ENCODE data around the gene LRRC7. TPM values are rescaled to one million over a fixed set of nuclear protein-coding genes. Genes with fewer than 3 reads are reported as not detected.

The LRRC7 gene
- total RNA-seq, 1 donor from 2014 or later: not detected

DNA sequence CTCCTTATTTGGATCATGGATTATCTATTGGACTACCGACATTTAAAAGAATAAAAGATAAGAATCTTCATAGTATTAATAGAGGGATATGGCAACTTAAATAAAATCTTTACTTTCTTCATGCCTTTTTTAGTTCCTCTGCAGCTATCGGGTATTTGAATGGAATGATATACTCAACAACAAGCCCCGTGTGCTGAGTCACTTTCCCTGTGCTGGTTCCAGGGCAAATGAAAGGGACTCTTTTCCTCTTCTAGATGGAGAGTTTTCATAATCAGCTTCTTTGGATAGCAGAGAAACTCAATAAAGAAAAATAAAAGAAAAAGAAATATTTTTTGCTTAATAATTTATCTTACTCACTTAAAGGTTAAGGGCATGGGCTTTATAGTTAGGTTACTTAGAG lies 423.9 kb downstream of the LRRC7 start:
- no peaks in the 10 kb centered on the region for H3K36me3 Mint-ChIP-seq (ENCODE audit: low read depth)
- intact Hi-C loops (cut with micrococcal nuclease): no loop called here
- H3K9me3 Mint-ChIP-seq: no peaks in the 10 kb centered on the region
- H3K4me3 Mint-ChIP-seq (ENCODE audit: low read depth): no peak overlapping the region
- DNase-seq (ENCODE audit: low spot score): no peak
- no peaks in the 10 kb centered on the region for H3K4me1 Mint-ChIP-seq (ENCODE audit: low read depth)
- H3K27me3 Mint-ChIP-seq (ENCODE audit: low read depth): no peaks in the 10 kb centered on the region
- no peak overlapping the region for H3K27ac Mint-ChIP-seq

DNA sequence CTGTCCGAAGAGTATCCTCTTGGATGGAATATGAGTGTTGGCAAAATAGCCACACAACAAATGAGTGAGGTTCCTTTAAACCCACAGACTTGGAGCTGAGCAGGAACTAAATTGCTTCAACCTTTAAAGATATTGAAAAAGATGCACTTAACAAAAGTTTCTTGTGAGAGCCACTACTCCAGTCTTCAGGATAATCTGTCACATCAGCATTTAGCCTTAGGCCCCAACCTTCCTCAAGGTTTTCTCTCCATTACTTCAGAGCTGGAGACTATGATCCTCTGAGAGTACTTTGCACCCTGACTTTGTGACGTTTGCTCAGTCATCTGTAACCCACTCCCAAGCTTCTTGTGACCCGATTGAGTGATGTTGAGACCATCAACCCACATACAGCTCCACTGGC lies 424.9 kb downstream of the LRRC7 start:
- no peaks in the 10 kb centered on the region for H3K36me3 Mint-ChIP-seq (ENCODE audit: low read depth)

DNA sequence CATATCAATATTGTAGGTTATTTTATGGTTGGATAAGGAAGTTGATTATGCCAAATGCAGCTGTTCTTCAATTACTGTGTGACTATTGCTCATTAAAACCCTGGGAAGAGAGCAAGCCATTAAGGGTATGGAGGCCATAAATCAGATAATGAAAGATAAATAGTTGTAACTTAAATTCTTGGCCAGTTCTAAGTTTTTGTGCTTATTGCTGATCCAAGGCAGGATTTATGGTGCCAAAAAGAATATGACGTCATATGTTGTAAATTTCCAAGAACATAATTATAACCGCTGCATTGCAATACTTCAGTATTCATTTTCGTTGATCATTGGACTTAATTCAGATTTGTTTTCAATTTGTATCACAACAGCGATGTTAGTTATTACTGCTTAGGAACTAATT lies 426.1 kb downstream of the LRRC7 start:
- Mint-ChIP-seq H3K36me3 (ENCODE audit: low read depth) (no peaks in the 10 kb centered on the region), H3K4me1 (ENCODE audit: low read depth) (no peaks in the 10 kb centered on the region), H3K27me3 (ENCODE audit: low read depth) (no peaks in the 10 kb centered on the region), H3K9me3 (peaks cover 4% of the 10 kb centered on the region), H3K4me3 (ENCODE audit: low read depth) (no peak overlapping the region), H3K27ac (no peak overlapping the region)
- intact Hi-C loops (cut with micrococcal nuclease): no loop called here
- no peak for DNase-seq (ENCODE audit: low spot score)

More for the DNA sequence above, 424.9 kb downstream of the LRRC7 start:
- intact Hi-C loops (cut with micrococcal nuclease): no loop called here
- no peak overlapping the region for H3K27ac Mint-ChIP-seq
- H3K4me3 Mint-ChIP-seq (ENCODE audit: low read depth): no peak overlapping the region
- H3K27me3 Mint-ChIP-seq (ENCODE audit: low read depth): no peaks in the 10 kb centered on the region
- H3K4me1 Mint-ChIP-seq (ENCODE audit: low read depth): no peaks in the 10 kb centered on the region
- no peaks in the 10 kb centered on the region for H3K9me3 Mint-ChIP-seq
- no peak for DNase-seq (ENCODE audit: low spot score)

DNA sequence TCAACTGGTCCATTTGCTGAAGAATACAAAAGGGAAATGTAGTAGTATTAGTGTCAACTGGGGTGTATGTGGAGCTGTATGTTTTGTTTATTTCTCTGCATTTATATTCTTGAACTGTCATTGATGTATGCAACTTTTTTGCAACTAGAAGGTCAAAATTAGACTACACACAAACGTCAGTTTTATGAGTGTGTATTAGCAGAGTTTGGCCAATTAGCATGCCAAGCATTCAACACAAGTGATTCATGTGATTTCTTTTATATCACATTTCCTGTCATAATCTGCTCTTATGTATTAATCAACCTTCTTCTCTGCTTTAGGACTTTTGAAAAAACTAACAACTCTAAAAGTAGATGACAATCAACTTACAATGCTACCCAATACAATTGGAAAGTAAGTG lies 426.5 kb downstream of the LRRC7 start:
- no peak overlapping the region for H3K4me3 Mint-ChIP-seq (ENCODE audit: low read depth)
- H3K36me3 Mint-ChIP-seq (ENCODE audit: low read depth): no peaks in the 10 kb centered on the region
- DNase-seq (ENCODE audit: low spot score): no peak
- H3K9me3 Mint-ChIP-seq: peaks cover 4% of the 10 kb centered on the region
- H3K27ac Mint-ChIP-seq: no peak overlapping the region
- H3K4me1 Mint-ChIP-seq (ENCODE audit: low read depth): no peaks in the 10 kb centered on the region
- no peaks in the 10 kb centered on the region for H3K27me3 Mint-ChIP-seq (ENCODE audit: low read depth)
- intact Hi-C loops (cut with micrococcal nuclease): no loop called here

DNA sequence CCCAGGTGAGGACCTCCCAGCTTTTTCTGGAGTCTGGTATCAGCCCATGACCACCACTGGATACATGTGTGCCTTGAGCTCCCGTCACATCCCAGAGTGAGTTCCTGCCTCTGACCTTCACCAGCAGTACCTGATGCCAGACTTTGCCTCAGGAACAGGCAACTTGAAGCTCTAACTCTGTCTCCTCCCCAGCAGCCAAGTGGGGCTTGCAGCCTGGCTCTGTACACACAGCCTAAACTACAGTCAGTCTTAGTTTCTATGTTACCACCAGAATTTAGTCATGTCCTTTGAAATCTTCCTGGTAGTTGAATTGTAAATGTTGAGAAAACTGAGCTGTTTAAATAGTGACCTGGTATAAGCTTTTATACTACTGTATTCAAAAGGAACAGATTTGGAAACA lies 431.1 kb downstream of the LRRC7 start:
- DNase-seq (ENCODE audit: low spot score): no peak
- Mint-ChIP-seq H3K4me3 (ENCODE audit: low read depth) (no peak overlapping the region), H3K9me3 (peaks cover 4% of the 10 kb centered on the region), H3K4me1 (ENCODE audit: low read depth) (no peaks in the 10 kb centered on the region), H3K27ac (no peak overlapping the region), H3K36me3 (ENCODE audit: low read depth) (no peaks in the 10 kb centered on the region), H3K27me3 (ENCODE audit: low read depth) (no peaks in the 10 kb centered on the region)
- intact Hi-C loops (cut with micrococcal nuclease): no loop called here

DNA sequence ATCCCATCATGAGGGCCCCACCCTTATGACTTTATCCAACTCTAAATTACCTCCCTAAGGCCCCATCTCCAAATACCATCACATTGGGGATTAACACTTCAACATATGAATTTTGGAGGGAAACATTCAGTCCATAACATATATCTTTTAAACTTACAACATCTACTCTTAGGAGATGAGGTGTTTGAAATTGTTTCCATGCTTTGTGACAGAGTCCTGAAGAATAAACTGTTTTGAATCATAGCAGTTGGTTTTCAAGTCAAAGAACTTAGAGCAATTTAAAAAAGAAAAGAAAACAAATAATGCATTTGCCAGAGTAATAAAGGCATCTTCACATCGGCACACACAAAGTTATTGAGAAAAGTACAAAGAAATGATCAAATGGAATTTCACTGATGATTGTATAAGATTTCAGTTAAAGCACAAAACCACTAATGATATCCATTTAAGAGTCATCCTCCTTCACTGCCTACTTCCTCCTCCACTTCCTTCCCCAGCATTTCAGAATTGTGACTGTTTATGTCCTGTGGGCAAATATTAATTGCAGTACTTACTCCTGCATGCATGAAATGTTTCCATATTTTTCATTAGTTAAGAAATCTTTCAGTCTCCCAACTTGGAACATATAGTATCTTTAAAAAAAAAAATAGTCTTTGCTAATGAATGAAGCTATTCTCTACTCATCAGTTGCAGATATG lies 435.6 kb downstream of the LRRC7 start:
- H3K9me3 Mint-ChIP-seq: peaks cover under 1% of the 10 kb centered on the region
- H3K27ac Mint-ChIP-seq: no peak overlapping the region
- H3K4me1 Mint-ChIP-seq (ENCODE audit: low read depth): no peaks in the 10 kb centered on the region
- no peak overlapping the region for H3K4me3 Mint-ChIP-seq (ENCODE audit: low read depth)
- intact Hi-C loops (cut with micrococcal nuclease): no loop called here
- no peaks in the 10 kb centered on the region for H3K36me3 Mint-ChIP-seq (ENCODE audit: low read depth)
- H3K27me3 Mint-ChIP-seq (ENCODE audit: low read depth): no peaks in the 10 kb centered on the region
- no peak for DNase-seq (ENCODE audit: low spot score)

DNA sequence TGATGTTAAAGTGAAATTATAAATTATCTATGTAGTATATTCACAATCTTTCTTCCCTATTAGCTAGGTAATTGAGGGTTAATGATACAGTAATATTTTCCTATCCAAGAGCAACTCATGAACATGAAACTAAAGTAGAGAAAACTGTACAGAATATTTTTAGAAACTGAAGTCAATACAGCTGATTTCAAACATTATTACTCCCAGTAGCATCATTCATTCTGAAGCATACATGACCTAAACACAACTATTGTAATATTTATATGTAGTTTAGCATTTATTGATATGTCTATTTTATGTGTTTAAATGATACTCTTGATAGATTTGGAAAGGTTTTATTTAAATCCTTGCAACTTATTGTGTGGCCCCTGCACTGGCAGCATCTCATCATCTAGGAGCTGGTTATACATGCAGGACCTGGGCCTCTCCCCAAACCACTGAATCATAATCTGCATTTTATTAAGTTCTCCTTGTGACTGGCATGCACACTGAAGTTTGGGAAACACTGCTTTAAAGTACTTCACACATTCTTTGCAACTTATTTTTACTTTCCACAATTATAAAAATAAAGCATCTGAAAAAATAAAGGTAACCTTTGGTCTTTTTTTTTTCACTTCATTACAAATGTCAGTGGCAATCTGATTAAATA lies 437.8 kb downstream of the LRRC7 start:
- Mint-ChIP-seq H3K36me3 (ENCODE audit: low read depth) (no peaks in the 10 kb centered on the region), H3K4me1 (ENCODE audit: low read depth) (no peaks in the 10 kb centered on the region), H3K4me3 (ENCODE audit: low read depth) (no peak overlapping the region), H3K9me3 (no peaks in the 10 kb centered on the region), H3K27ac (no peak overlapping the region), H3K27me3 (ENCODE audit: low read depth) (no peaks in the 10 kb centered on the region)
- no peak for DNase-seq (ENCODE audit: low spot score)
- intact Hi-C loops (cut with micrococcal nuclease): no loop called here

DNA sequence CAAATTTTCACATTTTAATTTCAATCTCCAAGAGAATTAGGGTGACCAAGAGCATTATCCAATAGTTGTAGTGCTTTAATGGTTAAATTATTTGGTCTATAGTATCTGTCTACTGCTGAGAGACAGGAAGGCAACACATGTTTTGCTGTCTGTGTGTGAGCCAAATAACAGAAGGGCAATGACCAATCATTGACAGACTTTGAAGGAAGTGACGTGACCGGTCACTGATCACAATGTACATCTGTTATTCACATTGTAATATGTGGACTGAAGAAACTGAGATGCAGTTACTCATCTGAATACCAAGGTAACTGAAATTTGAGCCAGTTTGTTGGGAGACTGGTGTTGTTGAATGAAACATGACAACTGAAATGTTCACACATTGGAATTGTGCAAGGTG lies 440.9 kb downstream of the LRRC7 start:
- Mint-ChIP-seq H3K27me3 (ENCODE audit: low read depth) (no peaks in the 10 kb centered on the region), H3K9me3 (no peaks in the 10 kb centered on the region), H3K36me3 (ENCODE audit: low read depth) (no peaks in the 10 kb centered on the region), H3K4me1 (ENCODE audit: low read depth) (no peaks in the 10 kb centered on the region), H3K4me3 (ENCODE audit: low read depth) (no peak overlapping the region), H3K27ac (no peak overlapping the region)
- intact Hi-C loops (cut with micrococcal nuclease): no loop called here
- no peak for DNase-seq (ENCODE audit: low spot score)

DNA sequence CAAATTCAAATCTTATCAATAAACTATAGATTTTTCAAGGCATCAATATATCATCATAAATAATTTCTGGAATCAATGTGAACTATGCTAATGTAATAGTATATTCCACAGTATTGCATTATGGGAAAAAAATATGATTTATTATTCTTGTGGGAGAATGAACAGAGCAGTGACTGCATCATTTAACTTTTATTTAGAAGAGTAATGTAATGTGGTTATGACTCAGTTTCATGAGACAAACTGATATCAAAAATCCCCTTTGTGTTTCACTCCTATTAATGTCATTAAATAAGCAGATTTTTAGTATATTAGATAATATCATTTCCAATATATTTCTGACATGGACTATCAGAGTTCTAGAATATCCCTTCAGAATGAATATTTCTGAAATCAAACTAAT lies 450.0 kb downstream of the LRRC7 start:
- intact Hi-C loops (cut with micrococcal nuclease): no loop called here
- Mint-ChIP-seq H3K4me1 (ENCODE audit: low read depth) (no peaks in the 10 kb centered on the region), H3K9me3 (no peaks in the 10 kb centered on the region), H3K27ac (no peak overlapping the region), H3K27me3 (ENCODE audit: low read depth) (no peaks in the 10 kb centered on the region), H3K4me3 (ENCODE audit: low read depth) (no peak overlapping the region), H3K36me3 (ENCODE audit: low read depth) (no peaks in the 10 kb centered on the region)
- no peak for DNase-seq (ENCODE audit: low spot score)

DNA sequence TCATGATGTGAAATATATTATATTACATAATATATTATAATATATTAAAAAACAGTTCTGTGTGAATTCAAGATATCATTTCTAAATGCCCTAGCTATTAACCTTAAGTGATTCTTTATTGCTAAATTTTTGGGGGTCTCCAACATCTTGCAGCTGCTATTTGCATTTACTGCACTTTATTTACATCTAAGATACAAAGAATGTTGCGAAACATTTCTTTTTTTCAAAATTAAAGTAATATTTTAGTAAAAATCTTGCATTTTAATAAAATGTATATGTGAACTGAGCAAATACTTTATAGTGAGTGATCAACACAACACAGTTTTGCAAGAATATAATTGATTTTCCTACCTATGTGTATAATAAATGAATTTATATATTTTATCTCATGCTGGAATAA lies 456.6 kb downstream of the LRRC7 start:
- no peaks in the 10 kb centered on the region for H3K9me3 Mint-ChIP-seq
- intact Hi-C loops (cut with micrococcal nuclease): no loop called here
- no peaks in the 10 kb centered on the region for H3K27me3 Mint-ChIP-seq (ENCODE audit: low read depth)
- no peak for DNase-seq (ENCODE audit: low spot score)
- H3K36me3 Mint-ChIP-seq (ENCODE audit: low read depth): no peaks in the 10 kb centered on the region
- no peak overlapping the region for H3K27ac Mint-ChIP-seq
- no peak overlapping the region for H3K4me3 Mint-ChIP-seq (ENCODE audit: low read depth)
- H3K4me1 Mint-ChIP-seq (ENCODE audit: low read depth): no peaks in the 10 kb centered on the region

DNA sequence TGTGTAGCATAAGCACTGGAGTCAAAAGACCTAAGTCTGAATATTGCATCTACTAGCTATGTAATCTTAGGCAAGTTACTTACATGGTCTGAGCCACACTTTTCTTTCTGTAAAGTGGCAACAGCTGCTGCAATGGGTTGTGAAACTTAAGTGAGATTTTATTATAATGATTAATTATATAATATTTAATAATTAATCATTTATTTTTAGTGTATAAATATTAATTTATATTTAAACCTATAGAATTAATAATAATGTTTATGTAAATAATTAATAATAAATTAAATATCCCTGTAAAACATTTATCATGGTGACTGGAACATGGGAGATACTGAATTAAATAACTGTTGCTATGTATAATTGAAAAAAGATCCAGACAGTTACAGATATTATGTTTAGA lies 457.3 kb downstream of the LRRC7 start:
- Mint-ChIP-seq H3K4me3 (ENCODE audit: low read depth) (no peak overlapping the region), H3K36me3 (ENCODE audit: low read depth) (no peaks in the 10 kb centered on the region)

DNA sequence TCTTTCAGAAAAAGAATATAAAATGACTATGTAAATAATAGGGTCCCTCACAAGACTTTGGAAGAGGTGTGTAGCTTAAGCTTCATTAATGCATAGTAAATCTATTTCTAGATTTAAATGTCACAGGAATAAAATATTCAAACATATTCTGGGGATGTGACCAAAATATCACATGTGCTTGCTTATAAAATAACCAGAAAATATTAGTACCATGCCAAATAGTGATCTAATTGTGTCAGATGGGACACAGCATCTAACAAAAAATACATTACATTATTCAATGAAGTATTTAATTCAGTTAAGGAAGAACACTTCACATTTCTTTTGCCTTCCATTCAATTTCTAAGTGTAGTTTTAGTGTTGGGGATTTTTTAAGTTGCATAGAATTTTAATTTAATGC lies 458.1 kb downstream of the LRRC7 start:
- H3K4me1 Mint-ChIP-seq (ENCODE audit: low read depth): no peaks in the 10 kb centered on the region
- intact Hi-C loops (cut with micrococcal nuclease): no loop called here
- DNase-seq (ENCODE audit: low spot score): no peak
- no peaks in the 10 kb centered on the region for H3K9me3 Mint-ChIP-seq
- H3K27me3 Mint-ChIP-seq (ENCODE audit: low read depth): no peaks in the 10 kb centered on the region
- H3K4me3 Mint-ChIP-seq (ENCODE audit: low read depth): no peak overlapping the region
- no peak overlapping the region for H3K27ac Mint-ChIP-seq
- H3K36me3 Mint-ChIP-seq (ENCODE audit: low read depth): no peaks in the 10 kb centered on the region

More for the DNA sequence above, 457.3 kb downstream of the LRRC7 start:
- Mint-ChIP-seq H3K27ac (no peak overlapping the region), H3K4me1 (ENCODE audit: low read depth) (no peaks in the 10 kb centered on the region), H3K27me3 (ENCODE audit: low read depth) (no peaks in the 10 kb centered on the region), H3K9me3 (no peaks in the 10 kb centered on the region)
- no peak for DNase-seq (ENCODE audit: low spot score)
- intact Hi-C loops (cut with micrococcal nuclease): no loop called here

DNA sequence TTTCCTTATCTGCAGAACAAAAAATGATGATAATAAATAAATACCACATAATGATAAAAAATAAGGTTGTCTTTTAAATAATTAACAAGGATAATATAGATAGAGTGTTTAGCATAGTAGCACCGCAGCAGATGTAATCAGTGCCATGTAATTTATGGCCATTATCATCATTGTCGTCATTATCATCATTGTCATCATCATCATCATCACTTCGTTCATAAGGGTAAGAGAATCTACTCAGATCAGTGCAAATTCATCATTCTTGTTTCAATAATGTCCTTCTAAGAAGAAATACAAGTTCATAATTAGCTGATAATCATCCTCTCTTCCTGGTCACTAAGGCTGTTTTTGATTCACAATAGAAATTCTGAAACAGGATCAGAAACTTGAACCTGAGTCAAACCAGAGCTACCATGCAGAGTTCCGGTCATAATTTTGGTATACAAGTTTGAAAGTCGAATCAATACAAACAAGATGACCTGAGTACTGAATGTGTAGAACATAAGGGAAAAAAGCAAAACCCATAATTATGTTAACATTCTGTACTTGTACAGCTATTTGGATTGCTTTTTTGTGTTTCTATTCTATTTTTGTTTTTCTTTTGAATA lies 465.6 kb downstream of the LRRC7 start:
- no peaks in the 10 kb centered on the region for H3K4me1 Mint-ChIP-seq (ENCODE audit: low read depth)
- intact Hi-C loops (cut with micrococcal nuclease): no loop called here
- H3K27ac Mint-ChIP-seq: no peak overlapping the region
- no peaks in the 10 kb centered on the region for H3K9me3 Mint-ChIP-seq
- no peaks in the 10 kb centered on the region for H3K36me3 Mint-ChIP-seq (ENCODE audit: low read depth)
- DNase-seq (ENCODE audit: low spot score): no peak
- no peak overlapping the region for H3K4me3 Mint-ChIP-seq (ENCODE audit: low read depth)
- H3K27me3 Mint-ChIP-seq (ENCODE audit: low read depth): no peaks in the 10 kb centered on the region

Data from activated T-helper 2 cell treated with anti-CD3 and anti-CD28 coated beads, Interferon-gamma antibody, Interleukin-2, Interleukin-4, amounts not matched to agents 10 μg/mL and 5 μg/mL and 100 μg/mL, durations not matched to agents 14 hours and 24 hours and 36 hours (primary cell).